Erythroblast (primary cell): ENCODE results near the gene RABEP1.

Experiments
- GATA1 ChIP-seq: IDR thresholded peaks from 2 replicates; pipeline ENCODE4 v1.6.1; 2011; ENCODE audit warnings: low read depth, mild to moderate bottlenecking, control low read depth, low read length, moderate library complexity
- POLR2A ChIP-seq: IDR thresholded peaks from 2 replicates; pipeline ENCODE4 v1.6.1; 2011; ENCODE audit warnings: mild to moderate bottlenecking, low read length

- TF ChIP-seq POLR2A (no peak), GATA1 (no peak)
Measured at GRCh38 chr17:5429191-5429887, 147.3 kb downstream of the RABEP1 start.
